Nephron (organoid): ENCODE measurements around the gene PLEKHH1.

ENCODE experiments used
- H3K27ac Mint-ChIP-seq, 3 experiments: 2 replicates each; pipeline ENCODE4 v1.8.0; 2020; ENCODE audit warnings: mixed read lengths in 3 of 3, mild to moderate bottlenecking in 2 of 3, moderate library complexity in 1 of 3
- H3K27me3 Mint-ChIP-seq: 2 replicates; pipeline ENCODE4 v1.8.0; 2021; ENCODE audit warnings: low read depth, mild to moderate bottlenecking, moderate library complexity, mixed read lengths
- H3K36me3 Mint-ChIP-seq: 2 replicates; pipeline ENCODE4 v1.8.0; 2020; ENCODE audit warnings: low read depth, mixed read lengths
- H3K4me1 Mint-ChIP-seq: 2 replicates; pipeline ENCODE4 v1.8.0; 2020; ENCODE audit warnings: mixed read lengths
- H3K4me3 Mint-ChIP-seq, 3 experiments: 2 replicates each; pipeline ENCODE4 v1.8.0; 2020; ENCODE audit warnings: mild to moderate bottlenecking in 3 of 3, mixed read lengths in 3 of 3, moderate library complexity in 2 of 3
- H3K9me3 Mint-ChIP-seq: 2 replicates; pipeline ENCODE4 v1.8.0; 2020; ENCODE audit warnings: mixed read lengths
- CTCF ChIP-seq, 3 experiments: fragments of 200-600 bp; sonication (generic); IDR thresholded peaks; one replicate each; pipeline ENCODE4 v1.5.0; 2021; ENCODE audit warnings: antibody characterized with exemption in 3 of 3; ENCODE audit not compliant: unreplicated experiment in 3 of 3

The PLEKHH1 gene

GRCh38 chr14:67493092-67493717, 39.9 kb upstream of the PLEKHH1 start:
- Mint-ChIP-seq H3K9me3 (peaks cover 13% of the 10 kb centered on the region), H3K27ac (no peak overlapping the region), H3K27me3 (peaks cover 11% of the 10 kb centered on the region), H3K36me3 (peaks cover 4% of the 10 kb centered on the region), H3K4me3 (no peak overlapping the region), H3K4me1 (no peaks in the 10 kb centered on the region)
- no peak for TF ChIP-seq CTCF (IDR thresholded peaks at IDR 0.05; ENCODE audit: unreplicated experiment in 3 of 3)

GRCh38 chr14:67495827-67496226, 37.3 kb upstream of the PLEKHH1 start:
- Mint-ChIP-seq H3K36me3 (peaks cover 4% of the 10 kb centered on the region), H3K9me3 (peaks cover 13% of the 10 kb centered on the region)
- TF ChIP-seq CTCF (IDR thresholded peaks at IDR 0.05; ENCODE audit: unreplicated experiment in 3 of 3), result no peak

GRCh38 chr14:67497216-67497615, 35.9 kb upstream of the PLEKHH1 start:
- H3K36me3 Mint-ChIP-seq, result peaks cover 4% of the 10 kb centered on the region
- peaks cover 4% of the 10 kb centered on the region for H3K27me3 Mint-ChIP-seq
- no peak overlapping the region for H3K4me3 Mint-ChIP-seq
- H3K27ac Mint-ChIP-seq, result no peak overlapping the region
- H3K9me3 Mint-ChIP-seq, result peaks cover 13% of the 10 kb centered on the region
- H3K4me1 Mint-ChIP-seq, result no peaks in the 10 kb centered on the region
- no peak for TF ChIP-seq CTCF (IDR thresholded peaks at IDR 0.05; ENCODE audit: unreplicated experiment in 3 of 3)

More at GRCh38 chr14:67495827-67496226, 37.3 kb upstream of the PLEKHH1 start:
- no peaks in the 10 kb centered on the region for H3K4me1 Mint-ChIP-seq
- H3K27ac Mint-ChIP-seq, result no peak overlapping the region
- H3K4me3 Mint-ChIP-seq, result no peak overlapping the region
- H3K27me3 Mint-ChIP-seq, result peaks cover 8% of the 10 kb centered on the region

GRCh38 chr14:67497716-67498115, 35.4 kb upstream of the PLEKHH1 start:
- Mint-ChIP-seq H3K4me3 (no peak overlapping the region), H3K4me1 (no peaks in the 10 kb centered on the region), H3K27ac (no peak overlapping the region), H3K36me3 (peaks cover 3% of the 10 kb centered on the region), H3K27me3 (peaks cover 3% of the 10 kb centered on the region), H3K9me3 (peaks cover 11% of the 10 kb centered on the region)
- no peak for TF ChIP-seq CTCF (IDR thresholded peaks at IDR 0.05; ENCODE audit: unreplicated experiment in 3 of 3)

GRCh38 chr14:67500981-67501380, 32.1 kb upstream of the PLEKHH1 start:
- TF ChIP-seq CTCF (IDR thresholded peaks at IDR 0.05; ENCODE audit: unreplicated experiment in 3 of 3), result no peak
- Mint-ChIP-seq H3K27ac (no peak overlapping the region), H3K4me1 (no peaks in the 10 kb centered on the region), H3K27me3 (peaks cover 9% of the 10 kb centered on the region), H3K9me3 (no peaks in the 10 kb centered on the region), H3K4me3 (no peak overlapping the region), H3K36me3 (no peaks in the 10 kb centered on the region)

GRCh38 chr14:67501670-67502069, 31.4 kb upstream of the PLEKHH1 start:
- H3K36me3 Mint-ChIP-seq, result no peaks in the 10 kb centered on the region
- no peaks in the 10 kb centered on the region for H3K9me3 Mint-ChIP-seq
- no peaks in the 10 kb centered on the region for H3K4me1 Mint-ChIP-seq
- peaks cover 14% of the 10 kb centered on the region for H3K27me3 Mint-ChIP-seq
- H3K4me3 Mint-ChIP-seq, result no peak overlapping the region
- H3K27ac Mint-ChIP-seq, result no peak overlapping the region
- no peak for TF ChIP-seq CTCF (IDR thresholded peaks at IDR 0.05; ENCODE audit: unreplicated experiment in 3 of 3)
